ENCODE data around the gene GNB1L. TPM values are rescaled to one million over a fixed set of nuclear protein-coding genes. Genes with fewer than 3 reads are reported as not detected.

GNB1L gene
- total RNA-seq, 1 donor from 2014 or later: 7.8 TPM

DNA sequence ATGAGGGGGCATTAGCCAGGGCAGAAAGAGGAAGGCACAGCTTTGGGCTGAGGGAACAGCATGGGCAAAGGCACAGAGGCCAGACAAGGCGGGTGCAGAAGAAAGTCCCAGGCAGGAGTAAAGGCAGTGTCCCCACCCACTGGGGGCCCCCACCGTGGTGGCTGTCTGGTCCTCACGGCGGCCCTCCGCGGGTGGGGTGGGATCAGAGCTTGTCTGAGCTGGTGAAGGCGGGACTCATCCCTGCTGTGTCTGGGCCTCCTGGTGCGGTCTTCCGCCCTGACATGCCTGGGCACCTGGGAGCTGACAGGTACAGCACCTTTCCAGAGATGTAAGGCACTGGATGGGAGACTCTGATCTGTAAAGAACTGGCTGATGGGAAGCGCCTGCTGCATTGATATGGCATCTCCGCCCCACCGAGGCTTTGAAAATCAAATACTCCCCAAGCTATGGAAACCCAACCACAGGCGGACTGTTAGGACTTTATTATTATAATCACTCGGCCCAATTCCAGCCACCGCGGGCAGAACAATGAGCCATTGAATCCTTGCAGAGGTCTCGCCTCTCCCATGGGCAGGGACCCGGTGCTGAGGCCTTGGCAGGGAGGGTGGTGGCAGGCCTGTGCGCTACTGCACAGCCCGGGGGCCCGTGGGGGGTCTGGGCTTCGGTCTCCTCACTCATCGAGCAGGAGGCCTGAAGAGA, 14.2 kb upstream of the GNB1L start:
- Histone ChIP-seq H3K4me1 (peaks cover 10% of the 10 kb centered on the region), H3K4me3 (no peak overlapping the region), H3K27ac (no peak overlapping the region), H3K36me3 (no peaks in the 10 kb centered on the region), H3K9me3 (no peaks in the 10 kb centered on the region), H3K27me3 (no peaks in the 10 kb centered on the region)
- intact Hi-C loops (cut with DNase I): no loop called here
- DNase-seq (peak; percentile 48), ATAC-seq (no peak)
- TF ChIP-seq, protein P1, sequence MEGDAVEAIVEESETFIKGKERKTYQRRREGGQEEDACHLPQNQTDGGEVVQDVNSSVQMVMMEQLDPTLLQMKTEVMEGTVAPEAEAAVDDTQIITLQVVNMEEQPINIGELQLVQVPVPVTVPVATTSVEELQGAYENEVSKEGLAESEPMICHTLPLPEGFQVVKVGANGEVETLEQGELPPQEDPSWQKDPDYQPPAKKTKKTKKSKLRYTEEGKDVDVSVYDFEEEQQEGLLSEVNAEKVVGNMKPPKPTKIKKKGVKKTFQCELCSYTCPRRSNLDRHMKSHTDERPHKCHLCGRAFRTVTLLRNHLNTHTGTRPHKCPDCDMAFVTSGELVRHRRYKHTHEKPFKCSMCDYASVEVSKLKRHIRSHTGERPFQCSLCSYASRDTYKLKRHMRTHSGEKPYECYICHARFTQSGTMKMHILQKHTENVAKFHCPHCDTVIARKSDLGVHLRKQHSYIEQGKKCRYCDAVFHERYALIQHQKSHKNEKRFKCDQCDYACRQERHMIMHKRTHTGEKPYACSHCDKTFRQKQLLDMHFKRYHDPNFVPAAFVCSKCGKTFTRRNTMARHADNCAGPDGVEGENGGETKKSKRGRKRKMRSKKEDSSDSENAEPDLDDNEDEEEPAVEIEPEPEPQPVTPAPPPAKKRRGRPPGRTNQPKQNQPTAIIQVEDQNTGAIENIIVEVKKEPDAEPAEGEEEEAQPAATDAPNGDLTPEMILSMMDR (IDR thresholded peaks at IDR 0.05): no peak

DNA sequence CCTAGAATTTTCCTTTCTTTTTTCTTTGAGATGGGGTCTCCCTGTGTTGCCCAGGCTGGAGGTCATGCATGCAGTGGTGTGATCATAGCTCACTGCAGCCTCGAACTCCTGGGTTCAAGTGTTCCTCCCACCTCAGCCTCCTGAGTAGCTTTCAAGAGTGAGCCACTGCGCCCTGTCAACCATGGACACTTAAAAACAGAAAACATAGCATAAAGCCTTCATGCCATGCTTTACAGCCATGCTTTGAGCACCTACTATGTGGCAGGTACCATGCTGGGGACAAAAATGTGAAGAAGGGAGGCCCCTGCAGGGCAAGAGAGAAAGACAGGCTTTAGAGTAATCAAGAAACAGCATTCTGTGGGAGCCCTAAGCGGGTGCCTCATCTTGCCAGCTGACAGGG, 13.7 kb upstream of the GNB1L start:
- peaks cover 4% of the 10 kb centered on the region for H3K4me1 ChIP-seq
- H3K4me3 ChIP-seq: no peak overlapping the region
- no peak overlapping the region for H3K27ac ChIP-seq
- H3K9me3 ChIP-seq: no peaks in the 10 kb centered on the region
- no peak for ATAC-seq
- no peak for DNase-seq
- no peaks in the 10 kb centered on the region for H3K27me3 ChIP-seq
- TF ChIP-seq, protein P1 (IDR thresholded peaks at IDR 0.05): no peak
- H3K36me3 ChIP-seq: no peaks in the 10 kb centered on the region
- intact Hi-C loops (cut with DNase I): no loop called here

DNA sequence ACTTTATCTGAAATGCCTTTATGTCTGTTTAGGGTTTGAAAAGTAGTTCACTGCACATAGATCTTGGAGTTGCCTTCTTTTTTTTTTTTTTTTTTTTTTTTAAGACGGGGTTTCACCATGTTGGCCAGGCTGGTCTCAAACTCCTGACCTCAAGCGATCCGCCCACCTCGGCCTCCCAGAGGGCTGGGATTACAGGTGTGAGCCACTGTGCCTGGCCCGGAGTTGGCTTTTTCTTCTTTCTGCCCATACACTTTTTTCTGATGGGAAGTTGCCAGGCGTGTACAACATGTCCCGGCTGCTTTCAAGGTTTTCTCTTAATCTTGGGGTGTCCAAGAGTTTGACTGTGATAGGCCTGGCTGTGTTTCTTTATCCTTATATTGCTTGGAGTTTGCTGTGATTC, 12.9 kb upstream of the GNB1L start:
- DNase-seq: peak; percentile 26
- Histone ChIP-seq H3K36me3 (no peaks in the 10 kb centered on the region), H3K4me3 (no peak overlapping the region), H3K27me3 (no peaks in the 10 kb centered on the region), H3K4me1 (no peaks in the 10 kb centered on the region), H3K27ac (no peak overlapping the region), H3K9me3 (no peaks in the 10 kb centered on the region)
- intact Hi-C loops (cut with DNase I): no loop called here
- no peak for ATAC-seq
- TF ChIP-seq, protein P1 (IDR thresholded peaks at IDR 0.05): no peak

DNA sequence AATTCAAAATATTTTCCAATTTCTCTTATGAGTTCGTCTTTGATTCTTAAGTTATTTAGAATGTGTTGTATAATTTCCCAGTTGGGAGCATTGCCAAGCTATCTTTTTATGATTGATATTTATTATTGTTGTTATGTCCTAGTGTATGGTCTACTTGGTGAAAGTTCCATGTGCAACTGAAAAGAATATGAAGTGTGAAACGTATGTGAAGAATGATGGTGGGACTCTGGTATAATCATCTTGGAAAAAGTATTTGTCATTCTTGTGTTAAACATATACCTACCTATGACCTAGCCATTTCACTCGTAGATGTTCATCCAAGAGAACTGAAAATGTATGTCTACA, 12.0 kb upstream of the GNB1L start:
- H3K4me1 ChIP-seq: no peaks in the 10 kb centered on the region
- no peak overlapping the region for H3K27ac ChIP-seq
- H3K9me3 ChIP-seq: no peaks in the 10 kb centered on the region
- DNase-seq (no peak), ATAC-seq (no peak)
- intact Hi-C loops (cut with DNase I): no loop called here
- TF ChIP-seq, protein P1 (IDR thresholded peaks at IDR 0.05): no peak
- H3K27me3 ChIP-seq: no peaks in the 10 kb centered on the region
- no peaks in the 10 kb centered on the region for H3K36me3 ChIP-seq
- no peak overlapping the region for H3K4me3 ChIP-seq

DNA sequence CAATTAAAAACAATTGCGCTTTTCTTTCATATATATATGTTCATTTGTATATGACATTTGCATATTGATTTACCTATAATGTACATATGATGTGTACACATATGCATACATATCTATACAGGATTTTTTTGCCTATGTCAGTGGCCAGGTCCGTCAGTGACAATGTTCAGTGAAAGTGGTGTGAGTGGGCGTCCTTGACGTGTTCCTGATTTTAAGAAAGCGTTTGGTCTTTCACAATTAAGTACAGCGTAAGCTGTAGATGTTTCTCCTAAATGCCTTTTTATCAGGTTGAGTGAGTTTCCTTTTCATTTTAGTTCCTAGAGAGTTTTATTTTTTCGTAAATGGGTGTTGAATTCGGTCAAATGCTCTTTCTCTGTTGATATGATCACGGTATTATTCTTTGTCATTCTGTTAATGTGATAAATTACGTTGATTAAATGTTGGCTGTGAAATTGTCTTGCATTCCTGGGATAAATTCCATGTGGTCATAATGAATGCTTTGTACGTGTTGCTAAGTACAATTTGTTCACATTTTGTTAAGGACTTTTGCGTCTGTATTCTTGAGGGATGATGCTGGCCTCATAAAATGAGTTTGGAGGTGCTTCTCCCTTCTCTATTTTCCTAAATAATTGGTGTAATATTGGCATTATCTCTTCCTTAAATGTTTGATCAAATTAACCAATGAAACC, 10.6 kb upstream of the GNB1L start:
- intact Hi-C loops (cut with DNase I): no loop called here
- Histone ChIP-seq H3K4me3 (no peak overlapping the region), H3K9me3 (no peaks in the 10 kb centered on the region), H3K4me1 (no peaks in the 10 kb centered on the region), H3K36me3 (no peaks in the 10 kb centered on the region), H3K27ac (no peak overlapping the region), H3K27me3 (no peaks in the 10 kb centered on the region)
- TF ChIP-seq, protein P1 (IDR thresholded peaks at IDR 0.05): no peak
- peak; percentile 19 for DNase-seq
- peak; percentile 60 for ATAC-seq

Measured in upper lobe of right lung (tissue), 1 donor.